GM18517 (cell line): ENCODE measurements around the gene OR6S1.
"Not testable (repeated sequence)": the region's sequence is repeated elsewhere in the genome, so short reads cannot be mapped to it uniquely, and the experiment has no call there.

Experiments used
- ATAC-seq: cut with Tn5 transposase; IDR thresholded peaks from one replicate; pipeline ENCODE4 v1.9.1; 2021; ENCODE audit warnings: mild to moderate bottlenecking, moderate library complexity; ENCODE audit not compliant: unreplicated experiment

OR6S1 gene

GRCh38 chr14:20671597-20672283 lies 30.2 kb upstream of the OR6S1 start:
- no peak for ATAC-seq

- no peak for ATAC-seq
Measured at GRCh38 chr14:20668969-20669368, 27.5 kb upstream of the OR6S1 start.

- ATAC-seq: peak; percentile 86
Measured at GRCh38 chr14:20667957-20668356, 26.5 kb upstream of the OR6S1 start.

GRCh38 chr14:20666400-20666961 lies 25.0 kb upstream of the OR6S1 start:
- not testable (repeated sequence) for ATAC-seq

- ATAC-seq: peak; percentile 43
Measured at GRCh38 chr14:20662968-20663732, 21.7 kb upstream of the OR6S1 start.

- no peak for ATAC-seq
Measured at GRCh38 chr14:20661197-20661596, 19.7 kb upstream of the OR6S1 start.

GRCh38 chr14:20659813-20660395 lies 18.4 kb upstream of the OR6S1 start:
- no peak for ATAC-seq

- ATAC-seq: no peak
Measured at GRCh38 chr14:20659336-20659735, 17.8 kb upstream of the OR6S1 start.

GRCh38 chr14:20658246-20658645 lies 16.8 kb upstream of the OR6S1 start:
- no peak for ATAC-seq

- ATAC-seq: no peak
Measured at GRCh38 chr14:20657216-20658211, 16.0 kb upstream of the OR6S1 start.

- no peak for ATAC-seq
Measured at GRCh38 chr14:20656274-20656673, 14.8 kb upstream of the OR6S1 start.

- ATAC-seq: no peak
Measured at GRCh38 chr14:20655851-20656250, 14.4 kb upstream of the OR6S1 start.

- ATAC-seq: no peak
Measured at GRCh38 chr14:20652996-20653975, 11.8 kb upstream of the OR6S1 start.

GRCh38 chr14:20645481-20645880 lies 4.0 kb upstream of the OR6S1 start:
- ATAC-seq: no peak

GRCh38 chr14:20644520-20644919 lies 3.0 kb upstream of the OR6S1 start:
- ATAC-seq: no peak

- ATAC-seq: not testable (repeated sequence)
Measured at GRCh38 chr14:20642755-20643154, 1.3 kb upstream of the OR6S1 start.

- ATAC-seq: no peak
Measured at GRCh38 chr14:20642182-20642581, 691 bp upstream of the OR6S1 start.

- peak; percentile 76 for ATAC-seq
Measured at GRCh38 chr14:20632831-20633691, 8.4 kb downstream of the OR6S1 start.
